ENCODE measurements around the gene MRC2. TPM values are rescaled to one million over a fixed set of nuclear protein-coding genes. Genes with fewer than 3 reads are reported as not detected.
"Not testable (repeated sequence)": the region's sequence is repeated elsewhere in the genome, so short reads cannot be mapped to it uniquely, and the experiment has no call there.

The MRC2 gene
- total RNA-seq, 1 donor from 2014 or later = 127 TPM

DNA sequence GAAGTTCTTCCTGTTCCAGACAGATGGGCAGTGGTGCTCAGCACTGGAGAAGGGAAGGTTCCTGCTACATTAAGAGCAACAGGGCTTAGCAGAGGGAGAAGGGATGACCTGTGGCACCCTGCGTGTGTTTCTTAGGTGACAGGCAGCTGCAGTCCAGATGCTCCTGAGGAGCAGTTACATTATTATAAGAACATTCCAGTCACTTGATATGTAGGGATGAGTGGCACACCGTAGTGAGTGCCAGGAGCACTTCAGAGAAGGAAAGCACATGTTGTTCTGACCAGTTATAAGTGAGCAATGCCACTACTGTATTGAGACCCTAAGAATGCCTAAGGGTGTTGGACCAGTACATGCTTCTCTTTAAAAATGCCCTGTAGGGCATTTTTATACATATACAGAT is 39.9 kb upstream of the MRC2 start:
- no peak overlapping the region for H3K4me3 ChIP-seq
- ATAC-seq = peak; percentile 90
- H3K9me3 ChIP-seq = no peaks in the 10 kb centered on the region
- no peaks in the 10 kb centered on the region for H3K27me3 ChIP-seq
- TF ChIP-seq, protein P1, sequence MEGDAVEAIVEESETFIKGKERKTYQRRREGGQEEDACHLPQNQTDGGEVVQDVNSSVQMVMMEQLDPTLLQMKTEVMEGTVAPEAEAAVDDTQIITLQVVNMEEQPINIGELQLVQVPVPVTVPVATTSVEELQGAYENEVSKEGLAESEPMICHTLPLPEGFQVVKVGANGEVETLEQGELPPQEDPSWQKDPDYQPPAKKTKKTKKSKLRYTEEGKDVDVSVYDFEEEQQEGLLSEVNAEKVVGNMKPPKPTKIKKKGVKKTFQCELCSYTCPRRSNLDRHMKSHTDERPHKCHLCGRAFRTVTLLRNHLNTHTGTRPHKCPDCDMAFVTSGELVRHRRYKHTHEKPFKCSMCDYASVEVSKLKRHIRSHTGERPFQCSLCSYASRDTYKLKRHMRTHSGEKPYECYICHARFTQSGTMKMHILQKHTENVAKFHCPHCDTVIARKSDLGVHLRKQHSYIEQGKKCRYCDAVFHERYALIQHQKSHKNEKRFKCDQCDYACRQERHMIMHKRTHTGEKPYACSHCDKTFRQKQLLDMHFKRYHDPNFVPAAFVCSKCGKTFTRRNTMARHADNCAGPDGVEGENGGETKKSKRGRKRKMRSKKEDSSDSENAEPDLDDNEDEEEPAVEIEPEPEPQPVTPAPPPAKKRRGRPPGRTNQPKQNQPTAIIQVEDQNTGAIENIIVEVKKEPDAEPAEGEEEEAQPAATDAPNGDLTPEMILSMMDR (IDR thresholded peaks at IDR 0.05) = no peak
- H3K27ac ChIP-seq = peak overlapping the region; percentile 18
- no peak for DNase-seq
- intact Hi-C loops (cut with DNase I) = no loop called here
- H3K4me1 ChIP-seq = peaks cover 5% of the 10 kb centered on the region
- peaks cover 62% of the 10 kb centered on the region for H3K36me3 ChIP-seq

DNA sequence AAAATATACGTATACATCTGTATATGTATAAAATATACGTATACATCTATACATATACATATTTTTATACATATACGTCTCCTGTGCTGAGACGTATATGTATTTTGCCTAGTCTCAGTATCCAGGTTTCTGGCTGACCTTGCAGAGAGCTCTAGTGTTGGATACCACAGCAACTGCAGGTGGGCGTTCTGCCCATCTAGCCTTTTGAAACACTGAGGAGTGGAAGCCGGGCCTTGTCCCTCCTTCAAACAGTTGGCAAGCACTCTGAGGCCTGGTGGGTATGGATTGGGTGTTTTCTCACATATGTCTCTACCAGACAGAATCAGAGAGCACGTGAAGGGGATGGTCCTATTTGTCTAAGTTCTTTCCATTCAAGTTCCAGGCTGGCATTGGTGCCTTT is 39.4 kb upstream of the MRC2 start:
- Histone ChIP-seq H3K27ac (no peak overlapping the region), H3K4me3 (no peak overlapping the region), H3K27me3 (no peaks in the 10 kb centered on the region), H3K9me3 (no peaks in the 10 kb centered on the region), H3K36me3 (peaks cover 59% of the 10 kb centered on the region), H3K4me1 (peaks cover 5% of the 10 kb centered on the region)
- intact Hi-C loops (cut with DNase I) = no loop called here
- DNase-seq (no peak), ATAC-seq (no peak)
- TF ChIP-seq, protein P1 (IDR thresholded peaks at IDR 0.05) = no peak

- Histone ChIP-seq H3K4me3 (no peak overlapping the region), H3K4me1 (peaks cover 5% of the 10 kb centered on the region), H3K9me3 (no peaks in the 10 kb centered on the region), H3K36me3 (peaks cover 49% of the 10 kb centered on the region), H3K27me3 (no peaks in the 10 kb centered on the region), H3K27ac (peak overlapping the region; percentile 39)
- ATAC-seq (peak; percentile 62), DNase-seq (no peak)
- TF ChIP-seq, protein P1 (IDR thresholded peaks at IDR 0.05) = no peak
- intact Hi-C loops (cut with DNase I) = no loop called here
Measured at GRCh38 chr17:62591333-62591732, 36.1 kb upstream of the MRC2 start.

DNA sequence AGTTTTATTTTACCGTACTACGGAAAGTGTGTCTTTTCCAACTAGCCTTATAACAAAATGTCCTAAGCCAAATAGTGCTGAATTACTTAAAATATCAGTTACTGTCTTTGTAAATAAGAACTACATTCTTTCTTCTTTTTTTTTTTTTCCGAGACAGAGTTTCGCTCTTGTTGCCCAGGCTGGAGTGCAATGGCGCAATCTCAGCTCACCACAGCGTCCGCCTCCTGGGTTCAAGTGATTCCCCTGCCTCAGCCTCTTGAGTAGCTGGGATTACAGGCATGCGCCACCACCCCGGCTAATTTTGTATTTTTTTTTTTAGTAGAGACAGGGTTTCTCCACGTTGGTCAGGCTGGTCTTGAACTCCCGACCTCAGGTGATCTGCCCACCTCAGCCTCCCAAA is 35.6 kb upstream of the MRC2 start:
- Histone ChIP-seq H3K36me3 (peaks cover 49% of the 10 kb centered on the region), H3K27ac (peak overlapping the region; percentile 39)
- intact Hi-C loops (cut with DNase I); ATAC-seq; H3K4me1 ChIP-seq; DNase-seq; H3K4me3 ChIP-seq; H3K9me3 ChIP-seq; H3K27me3 ChIP-seq: not testable (repeated sequence)

DNA sequence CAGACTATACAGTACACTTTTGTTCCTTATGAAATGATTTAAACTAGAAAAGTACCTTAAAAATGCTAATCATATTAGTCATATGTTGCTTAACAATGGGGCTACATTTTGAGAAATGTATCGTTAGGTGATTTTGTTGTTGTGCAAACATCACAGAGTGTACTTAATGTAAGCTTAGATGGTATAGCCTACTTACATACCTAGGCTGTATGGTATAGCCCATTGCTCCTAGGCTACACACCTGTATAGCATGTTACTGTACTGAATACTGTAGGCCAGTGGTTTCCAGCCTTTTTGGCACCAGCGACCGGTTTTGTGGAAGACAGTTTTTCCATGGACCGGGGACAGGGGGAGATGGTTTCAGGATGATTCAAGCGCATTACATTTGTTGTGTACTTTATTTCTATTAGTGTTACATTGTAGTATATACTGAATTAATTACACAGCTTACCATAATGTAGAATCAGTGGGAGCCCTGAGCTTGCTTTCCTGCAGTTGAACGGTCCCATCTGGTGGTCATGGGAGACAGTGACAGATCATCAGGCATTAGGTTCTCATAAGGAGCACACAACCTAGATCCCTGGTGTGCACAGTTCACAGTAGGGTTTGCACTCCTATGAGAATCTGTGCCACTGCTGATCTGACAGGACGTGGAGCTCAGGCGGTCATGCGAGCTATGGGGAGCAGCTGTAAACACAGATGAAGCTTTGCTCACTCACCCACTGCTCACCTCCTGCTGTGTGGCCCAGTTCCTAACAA is 35.0 kb upstream of the MRC2 start:
- ATAC-seq (no peak), DNase-seq (no peak)
- H3K4me1 ChIP-seq = peaks cover 5% of the 10 kb centered on the region
- no peak overlapping the region for H3K27ac ChIP-seq
- H3K27me3 ChIP-seq = no peaks in the 10 kb centered on the region
- peaks cover 49% of the 10 kb centered on the region for H3K36me3 ChIP-seq
- intact Hi-C loops (cut with DNase I) = no loop called here
- no peaks in the 10 kb centered on the region for H3K9me3 ChIP-seq
- TF ChIP-seq, protein P1 (IDR thresholded peaks at IDR 0.05) = no peak
- no peak overlapping the region for H3K4me3 ChIP-seq

- peaks cover 8% of the 10 kb centered on the region for H3K4me1 ChIP-seq
- H3K4me3 ChIP-seq = no peak overlapping the region
- DNase-seq = no peak
- peaks cover 56% of the 10 kb centered on the region for H3K36me3 ChIP-seq
- intact Hi-C loops (cut with DNase I) = no loop called here
- H3K9me3 ChIP-seq = no peaks in the 10 kb centered on the region
- no peaks in the 10 kb centered on the region for H3K27me3 ChIP-seq
- ATAC-seq = no peak
- TF ChIP-seq, protein P1 (IDR thresholded peaks at IDR 0.05) = no peak
- H3K27ac ChIP-seq = no peak overlapping the region
Measured at GRCh38 chr17:62595484-62595883, 32.0 kb upstream of the MRC2 start.

All from upper lobe of right lung (tissue), 1 donor.